ENCODE results near the gene YES1.
"Not testable (repeated sequence)": the region's sequence is repeated elsewhere in the genome, so short reads cannot be mapped to it uniquely, and the experiment has no call there.

GRCh38 chr18:809228-809627 is 2.8 kb downstream of the YES1 start:
- TF ChIP-seq, protein P1, sequence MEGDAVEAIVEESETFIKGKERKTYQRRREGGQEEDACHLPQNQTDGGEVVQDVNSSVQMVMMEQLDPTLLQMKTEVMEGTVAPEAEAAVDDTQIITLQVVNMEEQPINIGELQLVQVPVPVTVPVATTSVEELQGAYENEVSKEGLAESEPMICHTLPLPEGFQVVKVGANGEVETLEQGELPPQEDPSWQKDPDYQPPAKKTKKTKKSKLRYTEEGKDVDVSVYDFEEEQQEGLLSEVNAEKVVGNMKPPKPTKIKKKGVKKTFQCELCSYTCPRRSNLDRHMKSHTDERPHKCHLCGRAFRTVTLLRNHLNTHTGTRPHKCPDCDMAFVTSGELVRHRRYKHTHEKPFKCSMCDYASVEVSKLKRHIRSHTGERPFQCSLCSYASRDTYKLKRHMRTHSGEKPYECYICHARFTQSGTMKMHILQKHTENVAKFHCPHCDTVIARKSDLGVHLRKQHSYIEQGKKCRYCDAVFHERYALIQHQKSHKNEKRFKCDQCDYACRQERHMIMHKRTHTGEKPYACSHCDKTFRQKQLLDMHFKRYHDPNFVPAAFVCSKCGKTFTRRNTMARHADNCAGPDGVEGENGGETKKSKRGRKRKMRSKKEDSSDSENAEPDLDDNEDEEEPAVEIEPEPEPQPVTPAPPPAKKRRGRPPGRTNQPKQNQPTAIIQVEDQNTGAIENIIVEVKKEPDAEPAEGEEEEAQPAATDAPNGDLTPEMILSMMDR (IDR thresholded peaks at IDR 0.05; ENCODE audit: borderline replicate concordance, extremely low read depth, low read length, poor library complexity, severe bottlenecking), result not testable (repeated sequence)
- not testable (repeated sequence) for TF ChIP-seq EZH2 (IDR thresholded peaks at IDR 0.05; ENCODE audit: borderline replicate concordance, low read depth, low read length, severe bottlenecking)

Measured in DND-41 (cell line).